HEK293 (cell line): ENCODE data around the gene DDR2.
"Not testable (repeated sequence)": the region's sequence is repeated elsewhere in the genome, so short reads cannot be mapped to it uniquely, and the experiment has no call there.

Experiments
- CTCF ChIA-PET: fragments of 350-600 bp; formaldehyde crosslinking; extraction: SDS; loops from one replicate; lab custom pipeline; 2021; ENCODE audit warnings: antibody characterized with exemption; lab: Yijun Ruan, JAX
- POLR2A ChIA-PET: fragments of 300-600 bp; formaldehyde crosslinking; extraction: SDS; loops from one replicate; lab custom pipeline; 2020; ENCODE audit warnings: antibody characterized with exemption, inconsistent platforms; lab: Yijun Ruan, JAX
- H3K27ac ChIP-seq: fragments of 200-500 bp; sonication (Bioruptor generic); 2 replicates; pipeline ENCODE4 v1.5.1; 2014; ENCODE audit warnings: low read depth, low read length, control low read depth, inconsistent platforms; ENCODE audit errors: extremely low read depth
- H3K36me3 ChIP-seq, 2 experiments: fragments of 200-500 bp in 1 of 2; sonication (Bioruptor generic) in 1 of 2; 1 replicate in 1 of 2; 2 replicates in 1 of 2; pipeline ENCODE4 v1.5.1; 2014 to 2017; ENCODE audit warnings: inconsistent platforms in 2 of 2, low read length in 2 of 2; ENCODE audit not compliant: control insufficient read depth in 2 of 2, insufficient read depth in 1 of 2
- H3K4me1 ChIP-seq: fragments of 200-500 bp; sonication (Bioruptor generic); 2 replicates; pipeline ENCODE4 v1.5.1; 2014; ENCODE audit warnings: mild to moderate bottlenecking, low read length, inconsistent platforms; ENCODE audit not compliant: control insufficient read depth, insufficient read depth
- H3K4me3 ChIP-seq: 2 replicates; pipeline ENCODE4 v1.5.1; 2011; ENCODE audit warnings: low read depth, mild to moderate bottlenecking, control low read depth, low read length, moderate library complexity
- H3K9me3 ChIP-seq: fragments of 200-500 bp; sonication (Bioruptor generic); 2 replicates; pipeline ENCODE4 v1.5.1; 2014; ENCODE audit warnings: low read depth, low read length, inconsistent platforms; ENCODE audit not compliant: control insufficient read depth, insufficient read depth
- ATF2 ChIP-seq: fragments of 450-650 bp; formaldehyde crosslinking; IDR thresholded peaks from 2 replicates; pipeline ENCODE4 v1.5.1; 2016; ENCODE audit warnings: missing biosample characterization, missing genetic modification characterization, low read depth
- BCL11B ChIP-seq: fragments of 450-650 bp; formaldehyde crosslinking; IDR thresholded peaks from 2 replicates; pipeline ENCODE4 v1.5.1; 2016; ENCODE audit warnings: low read depth, missing biosample characterization, missing genetic modification characterization
- ELK4 ChIP-seq: IDR thresholded peaks from 2 replicates; pipeline ENCODE4 v1.6.1; 2011; ENCODE audit warnings: mild to moderate bottlenecking, low read depth, low read length, borderline replicate concordance
- KLF7 ChIP-seq: fragments of 450-650 bp; formaldehyde crosslinking; IDR thresholded peaks from 2 replicates; pipeline ENCODE4 v1.5.1; 2016; ENCODE audit warnings: missing biosample characterization, missing genetic modification characterization, borderline replicate concordance
- ZFP37 ChIP-seq: fragments of 450-650 bp; formaldehyde crosslinking; IDR thresholded peaks from 2 replicates; pipeline ENCODE4 v1.5.1; 2016; ENCODE audit warnings: missing biosample characterization, missing genetic modification characterization
- ZNF112 ChIP-seq: fragments of 450-650 bp; formaldehyde crosslinking; IDR thresholded peaks from 2 replicates; pipeline ENCODE4 v1.5.0; 2017; ENCODE audit warnings: missing biosample characterization, missing genetic modification characterization
- ZNF174 ChIP-seq: fragments of 450-650 bp; formaldehyde crosslinking; IDR thresholded peaks from 2 replicates; pipeline ENCODE4 v1.5.0; 2017; ENCODE audit warnings: missing biosample characterization, mild to moderate bottlenecking, missing genetic modification characterization
- ZNF292 ChIP-seq: fragments of 450-650 bp; formaldehyde crosslinking; IDR thresholded peaks from 2 replicates; pipeline ENCODE4 v1.5.1; 2016; ENCODE audit warnings: low read depth, missing biosample characterization, missing genetic modification characterization, borderline replicate concordance
- ZNF311 ChIP-seq: fragments of 450-650 bp; formaldehyde crosslinking; IDR thresholded peaks from 2 replicates; pipeline ENCODE4 v1.5.1; 2017; ENCODE audit warnings: missing biosample characterization, missing genetic modification characterization, borderline replicate concordance
- ZNF423 ChIP-seq: fragments of 450-650 bp; formaldehyde crosslinking; IDR thresholded peaks from 2 replicates; pipeline ENCODE4 v1.5.1; 2016; ENCODE audit warnings: missing biosample characterization, missing genetic modification characterization
- ZNF571 ChIP-seq: fragments of 450-650 bp; formaldehyde crosslinking; IDR thresholded peaks from 2 replicates; pipeline ENCODE4 v1.5.0; 2017; ENCODE audit warnings: missing biosample characterization, missing genetic modification characterization
- ZNF600 ChIP-seq: fragments of 450-650 bp; formaldehyde crosslinking; IDR thresholded peaks from 2 replicates; pipeline ENCODE4 v1.5.1; 2016; ENCODE audit warnings: missing biosample characterization, missing genetic modification characterization
- ZNF658 ChIP-seq: fragments of 450-650 bp; formaldehyde crosslinking; IDR thresholded peaks from 2 replicates; pipeline ENCODE4; 2016; ENCODE audit warnings: missing biosample characterization, missing genetic modification characterization
- ZNF692 ChIP-seq: fragments of 450-650 bp; formaldehyde crosslinking; IDR thresholded peaks from 2 replicates; pipeline ENCODE4 v1.5.1; 2016; ENCODE audit warnings: missing biosample characterization, missing genetic modification characterization
- ZNF768 ChIP-seq: fragments of 450-650 bp; formaldehyde crosslinking; IDR thresholded peaks from 2 replicates; pipeline ENCODE4 v1.5.1; 2018; ENCODE audit warnings: missing biosample characterization, mild to moderate bottlenecking, missing genetic modification characterization
- ZNF837 ChIP-seq: fragments of 450-650 bp; formaldehyde crosslinking; IDR thresholded peaks from 2 replicates; pipeline ENCODE4 v1.5.1; 2016; ENCODE audit warnings: missing biosample characterization, missing genetic modification characterization
- TF ChIP-seq, protein P1 (sequence below): fragments of 450-650 bp; formaldehyde crosslinking; conservative IDR thresholded peaks from 2 replicates; pipeline ENCODE4 v1.5.1; 2016; ENCODE audit warnings: low read depth, missing biosample characterization, missing genetic modification characterization

The DDR2 gene

DNA sequence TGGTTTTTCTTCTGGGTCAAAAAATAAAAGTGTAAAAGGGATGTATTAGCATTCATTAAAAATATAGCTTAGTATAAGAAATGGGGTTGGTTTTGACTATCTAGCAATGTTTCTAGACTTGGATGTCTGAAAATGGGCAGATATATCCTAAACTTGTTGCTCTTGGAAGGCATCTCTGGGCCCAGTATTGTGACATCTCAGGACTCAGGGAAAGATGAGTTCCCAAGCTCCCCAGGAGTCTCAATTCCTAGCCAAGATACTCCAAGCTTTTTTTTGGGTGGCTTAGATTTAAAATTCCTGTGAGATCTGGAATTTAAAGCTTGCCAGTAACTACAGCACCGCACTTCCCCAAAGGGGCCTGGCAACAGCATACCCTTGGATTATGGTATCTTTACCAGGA, 146.8 kb downstream of the DDR2 start:
- Histone ChIP-seq H3K27ac (no peak overlapping the region), H3K4me3 (no peak overlapping the region), H3K36me3 (no peaks in the 10 kb centered on the region), H3K9me3 (no peaks in the 10 kb centered on the region), H3K4me1 (no peaks in the 10 kb centered on the region)
- POLR2A ChIA-PET: no interaction called here
- CTCF ChIA-PET: interaction anchor here (0.7 kb wide), 1 partner anchor 75 kb away, joined by 6 read pairs; no protein-coding TSS in a partner anchor
- TF ChIP-seq, protein P1, sequence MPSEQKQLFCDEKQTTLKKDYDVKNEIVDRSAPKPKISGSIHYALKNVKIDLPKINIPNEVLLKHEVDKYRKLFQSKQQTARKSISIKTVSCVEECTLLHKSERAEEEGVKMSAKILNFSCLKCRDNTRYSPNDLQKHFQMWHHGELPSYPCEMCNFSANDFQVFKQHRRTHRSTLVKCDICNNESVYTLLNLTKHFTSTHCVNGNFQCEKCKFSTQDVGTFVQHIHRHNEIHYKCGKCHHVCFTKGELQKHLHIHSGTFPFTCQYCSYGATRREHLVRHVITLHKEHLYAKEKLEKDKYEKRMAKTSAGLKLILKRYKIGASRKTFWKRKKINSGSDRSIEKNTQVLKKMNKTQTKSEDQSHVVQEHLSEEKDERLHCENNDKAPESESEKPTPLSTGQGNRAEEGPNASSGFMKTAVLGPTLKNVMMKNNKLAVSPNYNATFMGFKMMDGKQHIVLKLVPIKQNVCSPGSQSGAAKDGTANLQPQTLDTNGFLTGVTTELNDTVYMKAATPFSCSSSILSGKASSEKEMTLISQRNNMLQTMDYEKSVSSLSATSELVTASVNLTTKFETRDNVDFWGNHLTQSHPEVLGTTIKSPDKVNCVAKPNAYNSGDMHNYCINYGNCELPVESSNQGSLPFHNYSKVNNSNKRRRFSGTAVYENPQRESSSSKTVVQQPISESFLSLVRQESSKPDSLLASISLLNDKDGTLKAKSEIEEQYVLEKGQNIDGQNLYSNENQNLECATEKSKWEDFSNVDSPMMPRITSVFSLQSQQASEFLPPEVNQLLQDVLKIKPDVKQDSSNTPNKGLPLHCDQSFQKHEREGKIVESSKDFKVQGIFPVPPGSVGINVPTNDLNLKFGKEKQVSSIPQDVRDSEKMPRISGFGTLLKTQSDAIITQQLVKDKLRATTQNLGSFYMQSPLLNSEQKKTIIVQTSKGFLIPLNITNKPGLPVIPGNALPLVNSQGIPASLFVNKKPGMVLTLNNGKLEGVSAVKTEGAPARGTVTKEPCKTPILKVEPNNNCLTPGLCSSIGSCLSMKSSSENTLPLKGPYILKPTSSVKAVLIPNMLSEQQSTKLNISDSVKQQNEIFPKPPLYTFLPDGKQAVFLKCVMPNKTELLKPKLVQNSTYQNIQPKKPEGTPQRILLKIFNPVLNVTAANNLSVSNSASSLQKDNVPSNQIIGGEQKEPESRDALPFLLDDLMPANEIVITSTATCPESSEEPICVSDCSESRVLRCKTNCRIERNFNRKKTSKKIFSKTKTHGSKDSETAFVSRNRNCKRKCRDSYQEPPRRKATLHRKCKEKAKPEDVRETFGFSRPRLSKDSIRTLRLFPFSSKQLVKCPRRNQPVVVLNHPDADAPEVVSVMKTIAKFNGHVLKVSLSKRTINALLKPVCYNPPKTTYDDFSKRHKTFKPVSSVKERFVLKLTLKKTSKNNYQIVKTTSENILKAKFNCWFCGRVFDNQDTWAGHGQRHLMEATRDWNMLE: no peak
- TF ChIP-seq BCL11B (tag by site-specific recombination): no peak
- TF ChIP-seq KLF7: no peak
- no peak for TF ChIP-seq ZNF292 (tag by site-specific recombination)

DNA sequence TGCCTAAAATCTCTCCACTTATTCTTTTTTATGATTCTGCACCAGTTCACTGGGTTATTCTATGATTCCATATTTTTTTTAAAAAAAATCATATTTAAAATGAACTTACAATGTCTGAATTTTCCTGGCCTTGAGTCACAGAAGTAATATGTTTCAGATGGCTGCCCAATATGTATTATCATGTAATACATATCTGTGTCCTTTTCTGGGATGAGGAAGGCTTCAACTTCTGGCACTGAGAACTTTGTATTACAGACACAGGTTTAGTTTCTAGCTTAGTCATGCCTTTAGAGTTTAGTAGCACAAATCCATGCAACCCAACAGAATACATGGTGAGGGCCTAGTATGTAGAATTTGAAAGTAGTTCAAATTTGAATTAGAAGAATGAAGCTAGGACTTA, 150.4 kb downstream of the DDR2 start:
- Histone ChIP-seq H3K4me1 (no peaks in the 10 kb centered on the region), H3K4me3 (no peak overlapping the region), H3K27ac (no peak overlapping the region), H3K36me3 (no peaks in the 10 kb centered on the region), H3K9me3 (no peaks in the 10 kb centered on the region)
- ChIA-PET POLR2A (no interaction called here), CTCF (no interaction called here)
- TF ChIP-seq ZNF311 (tag by site-specific recombination) (no peak), ATF2 (tag by site-specific recombination) (no peak), ZNF571 (tag by site-specific recombination) (no peak), ZNF692 (tag by site-specific recombination) (no peak), ZNF112 (no peak), ZNF658 (tag by site-specific recombination) (no peak), ZNF423 (no peak), ZNF600 (tag by site-specific recombination) (no peak), ZNF837 (tag by site-specific recombination) (no peak), ZFP37 (tag by site-specific recombination) (no peak), ZNF174 (tag by site-specific recombination) (no peak), ZNF768 (tag by site-specific recombination) (no peak), ELK4 (no peak)

DNA sequence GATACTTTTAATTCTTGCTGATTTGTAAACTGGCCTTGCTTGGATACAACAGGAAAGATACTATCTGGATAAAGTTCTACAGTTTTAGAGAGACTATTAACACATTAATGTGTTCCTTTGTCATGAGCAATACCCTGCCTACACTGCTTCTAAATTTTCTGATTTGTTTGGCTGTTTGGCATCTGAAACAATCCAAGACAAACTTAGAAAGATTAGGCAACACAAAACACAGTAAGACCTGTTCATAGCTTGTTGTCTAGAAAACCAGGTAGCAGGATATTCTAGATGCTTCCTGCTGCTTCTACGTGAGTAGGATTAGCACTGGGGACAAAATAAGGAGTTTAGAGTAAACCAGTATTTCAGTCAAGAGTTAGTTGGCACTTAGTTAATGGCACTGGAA, 152.7 kb downstream of the DDR2 start:
- H3K9me3 ChIP-seq, POLR2A ChIA-PET, CTCF ChIA-PET, H3K4me1 ChIP-seq, H3K4me3 ChIP-seq, H3K36me3 ChIP-seq, H3K27ac ChIP-seq: not testable (repeated sequence)

GRCh38 chr1:162788783-162789182, 156.5 kb downstream of the DDR2 start:
- H3K9me3 ChIP-seq, CTCF ChIA-PET, H3K27ac ChIP-seq, H3K4me1 ChIP-seq, H3K36me3 ChIP-seq, H3K4me3 ChIP-seq, POLR2A ChIA-PET: not testable (repeated sequence)
